Measurements from ENCODE around the gene IL21R.
"Not testable (repeated sequence)": the region's sequence is repeated elsewhere in the genome, so short reads cannot be mapped to it uniquely, and the experiment has no call there.

Gene IL21R

GRCh38 chr16:27455700-27456099 is 53.7 kb downstream of the IL21R start:
- DNase-seq (ENCODE audit: low spot score), result no peak
- H3K4me3 ChIP-seq, result no peak overlapping the region
- no peak for TF ChIP-seq CTCF (IDR thresholded peaks at IDR 0.05)
- no peak overlapping the region for H3K27ac ChIP-seq

GRCh38 chr16:27457605-27457900 is 55.6 kb downstream of the IL21R start:
- H3K27ac ChIP-seq; H3K4me3 ChIP-seq; DNase-seq (ENCODE audit: low spot score): not testable (repeated sequence)

GRCh38 chr16:27458258-27458657 is 56.3 kb downstream of the IL21R start:
- TF ChIP-seq CTCF (IDR thresholded peaks at IDR 0.05), result no peak
- Histone ChIP-seq H3K27ac (no peak overlapping the region), H3K4me3 (no peak overlapping the region)
- no peak for DNase-seq (ENCODE audit: low spot score)

DNA sequence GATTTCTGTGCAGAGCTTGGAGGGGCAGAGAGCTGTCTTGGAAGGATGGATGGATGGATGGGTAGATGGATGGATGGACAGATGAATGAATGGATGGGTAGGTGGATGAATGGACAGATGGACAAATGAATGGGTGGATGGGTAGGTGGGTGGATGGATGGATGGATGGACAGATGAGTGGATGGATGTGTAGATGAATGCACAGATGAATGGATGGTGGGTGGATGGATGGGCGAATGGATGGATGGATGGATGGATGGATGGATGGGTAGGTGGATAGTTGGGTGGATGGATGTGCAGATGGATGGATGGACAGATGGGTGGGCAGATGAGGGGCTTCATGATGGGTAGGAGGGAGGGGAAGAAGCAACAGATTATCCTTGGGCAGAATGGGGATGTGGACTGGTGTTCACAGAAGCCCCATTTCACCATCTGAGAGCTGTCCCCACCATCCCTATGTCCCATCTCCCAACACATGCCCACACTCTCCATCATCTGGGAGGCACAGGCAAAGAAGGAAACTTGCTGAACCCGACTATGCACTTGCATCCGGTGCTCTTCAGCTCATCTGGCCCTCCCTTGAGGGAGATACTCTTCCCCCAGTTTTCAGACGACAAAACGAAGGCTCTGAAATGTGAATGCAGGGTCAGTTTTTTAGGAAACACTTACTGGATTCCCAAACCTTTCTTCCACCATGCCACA is 57.2 kb downstream of the IL21R start:
- no peak overlapping the region for H3K4me3 ChIP-seq
- DNase-seq (ENCODE audit: low spot score), result no peak
- H3K27ac ChIP-seq, result no peak overlapping the region
- no peak for TF ChIP-seq CTCF (IDR thresholded peaks at IDR 0.05)

DNA sequence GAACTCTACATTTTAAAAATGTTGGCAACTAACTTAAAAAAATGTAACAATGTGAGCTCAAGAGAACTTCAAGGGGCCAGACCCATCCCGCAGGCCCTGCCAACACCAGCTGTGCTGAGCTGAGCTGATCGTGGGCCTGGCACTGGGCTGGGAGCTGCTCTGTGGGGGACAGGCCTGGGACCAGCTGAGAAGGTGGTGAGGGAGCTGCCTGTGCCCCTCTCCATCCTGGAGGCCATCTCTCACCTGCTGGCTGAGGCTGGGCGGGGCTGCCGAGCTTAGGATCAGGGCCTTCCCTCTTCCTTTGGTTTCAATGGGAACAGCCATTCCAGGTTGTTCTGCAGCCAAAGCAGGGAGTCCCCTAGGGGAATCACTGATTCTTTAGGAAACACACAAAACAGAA is 58.2 kb downstream of the IL21R start:
- DNase-seq (ENCODE audit: low spot score), result no peak
- Histone ChIP-seq H3K4me3 (no peak overlapping the region), H3K27ac (peak overlapping the region in 1 of 2 donors; percentile 17)
- no peak for TF ChIP-seq CTCF (IDR thresholded peaks at IDR 0.05)

DNA sequence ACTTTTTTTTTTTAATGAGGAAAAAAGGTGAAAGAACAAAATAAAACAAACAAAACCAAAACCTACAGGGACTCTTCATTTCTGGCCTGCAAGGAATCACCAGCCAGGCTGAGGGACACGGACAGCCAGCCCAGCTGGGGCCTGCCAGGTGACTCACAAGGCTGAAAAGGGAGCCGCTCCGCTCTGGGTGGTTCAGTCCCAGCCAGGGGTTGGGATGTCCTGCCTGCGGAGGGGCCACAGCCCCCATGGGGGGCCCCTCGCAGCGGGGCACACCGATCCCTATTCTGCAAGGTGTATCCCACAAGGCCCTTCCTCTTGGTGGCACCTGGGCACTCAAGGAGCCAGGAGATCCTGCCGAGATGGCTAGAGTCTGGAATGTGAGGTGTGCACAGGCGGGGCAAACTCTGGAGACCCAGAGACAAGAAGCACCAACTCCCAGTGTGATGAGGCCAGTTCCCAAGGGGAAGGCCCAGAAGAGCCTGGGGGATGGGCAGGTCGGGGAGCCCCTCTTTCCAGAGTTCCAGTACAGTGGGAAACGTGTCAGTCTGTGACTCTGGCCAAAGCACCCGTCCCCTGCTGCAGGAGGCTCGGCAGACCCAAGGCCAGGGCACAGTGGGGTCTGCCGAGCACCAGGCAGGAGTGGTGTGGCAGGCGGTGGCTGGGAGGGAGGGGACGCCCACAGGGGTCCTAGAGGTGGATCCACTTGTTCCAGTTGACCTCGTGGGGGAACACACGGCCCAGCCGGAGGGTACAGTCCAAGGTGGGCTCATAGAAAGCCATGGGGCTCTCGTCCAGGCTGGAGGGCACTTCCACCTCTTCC is 58.9 kb downstream of the IL21R start:
- H3K4me3 ChIP-seq, result no peak overlapping the region
- no peak for DNase-seq (ENCODE audit: low spot score)
- no peak for TF ChIP-seq CTCF (IDR thresholded peaks at IDR 0.05)
- peak overlapping the region in 1 of 2 donors; percentile 10 for H3K27ac ChIP-seq

DNA sequence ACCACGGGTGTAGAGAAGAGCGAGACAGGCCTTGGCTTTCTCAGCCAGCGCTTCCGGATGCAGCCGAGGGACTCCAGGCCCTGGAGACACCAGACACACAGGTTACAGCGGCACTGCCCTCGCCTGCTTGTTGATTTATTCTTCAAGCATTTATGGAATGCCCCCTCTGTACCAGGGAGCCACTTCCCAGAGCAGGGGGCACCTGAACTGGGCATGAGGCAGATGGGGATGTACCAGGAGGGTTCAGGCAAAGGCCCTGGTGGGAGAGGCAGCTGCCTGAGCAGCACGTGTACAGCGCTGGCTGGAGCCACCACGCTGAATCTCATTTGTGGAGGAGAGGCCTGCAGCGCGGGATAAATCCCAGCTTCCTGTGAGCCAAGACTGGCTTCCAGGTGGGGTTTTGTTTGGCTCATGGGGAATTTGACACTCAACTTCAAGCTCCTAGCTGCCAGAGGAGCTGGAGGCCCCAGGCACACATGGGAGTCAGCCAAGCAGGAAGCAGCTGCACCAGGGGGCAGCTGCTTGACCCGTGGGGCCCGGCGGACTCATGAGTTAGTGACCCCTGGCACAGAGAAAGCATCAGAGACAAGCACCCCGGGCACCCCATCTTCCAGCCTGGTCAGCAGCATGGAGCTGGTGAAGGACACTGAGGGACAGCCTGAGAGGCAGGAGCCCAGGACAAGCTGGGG is 59.7 kb downstream of the IL21R start:
- Histone ChIP-seq H3K4me3 (no peak overlapping the region), H3K27ac (peak overlapping the region in 1 of 2 donors; percentile 10)
- no peak for DNase-seq (ENCODE audit: low spot score)
- TF ChIP-seq CTCF (IDR thresholded peaks at IDR 0.05), result no peak
